ENCODE data around the gene KMT2E.
A peak's percentile ranks its signal among the peaks of the same experiment; 100 is the strongest.
"Not testable (repeated sequence)": the region's sequence is repeated elsewhere in the genome, so short reads cannot be mapped to it uniquely, and the experiment has no call there.

KMT2E gene, protein sequence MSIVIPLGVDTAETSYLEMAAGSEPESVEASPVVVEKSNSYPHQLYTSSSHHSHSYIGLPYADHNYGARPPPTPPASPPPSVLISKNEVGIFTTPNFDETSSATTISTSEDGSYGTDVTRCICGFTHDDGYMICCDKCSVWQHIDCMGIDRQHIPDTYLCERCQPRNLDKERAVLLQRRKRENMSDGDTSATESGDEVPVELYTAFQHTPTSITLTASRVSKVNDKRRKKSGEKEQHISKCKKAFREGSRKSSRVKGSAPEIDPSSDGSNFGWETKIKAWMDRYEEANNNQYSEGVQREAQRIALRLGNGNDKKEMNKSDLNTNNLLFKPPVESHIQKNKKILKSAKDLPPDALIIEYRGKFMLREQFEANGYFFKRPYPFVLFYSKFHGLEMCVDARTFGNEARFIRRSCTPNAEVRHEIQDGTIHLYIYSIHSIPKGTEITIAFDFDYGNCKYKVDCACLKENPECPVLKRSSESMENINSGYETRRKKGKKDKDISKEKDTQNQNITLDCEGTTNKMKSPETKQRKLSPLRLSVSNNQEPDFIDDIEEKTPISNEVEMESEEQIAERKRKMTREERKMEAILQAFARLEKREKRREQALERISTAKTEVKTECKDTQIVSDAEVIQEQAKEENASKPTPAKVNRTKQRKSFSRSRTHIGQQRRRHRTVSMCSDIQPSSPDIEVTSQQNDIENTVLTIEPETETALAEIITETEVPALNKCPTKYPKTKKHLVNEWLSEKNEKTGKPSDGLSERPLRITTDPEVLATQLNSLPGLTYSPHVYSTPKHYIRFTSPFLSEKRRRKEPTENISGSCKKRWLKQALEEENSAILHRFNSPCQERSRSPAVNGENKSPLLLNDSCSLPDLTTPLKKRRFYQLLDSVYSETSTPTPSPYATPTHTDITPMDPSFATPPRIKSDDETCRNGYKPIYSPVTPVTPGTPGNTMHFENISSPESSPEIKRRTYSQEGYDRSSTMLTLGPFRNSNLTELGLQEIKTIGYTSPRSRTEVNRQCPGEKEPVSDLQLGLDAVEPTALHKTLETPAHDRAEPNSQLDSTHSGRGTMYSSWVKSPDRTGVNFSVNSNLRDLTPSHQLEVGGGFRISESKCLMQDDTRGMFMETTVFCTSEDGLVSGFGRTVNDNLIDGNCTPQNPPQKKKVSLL (N-terminal part only)

DNA sequence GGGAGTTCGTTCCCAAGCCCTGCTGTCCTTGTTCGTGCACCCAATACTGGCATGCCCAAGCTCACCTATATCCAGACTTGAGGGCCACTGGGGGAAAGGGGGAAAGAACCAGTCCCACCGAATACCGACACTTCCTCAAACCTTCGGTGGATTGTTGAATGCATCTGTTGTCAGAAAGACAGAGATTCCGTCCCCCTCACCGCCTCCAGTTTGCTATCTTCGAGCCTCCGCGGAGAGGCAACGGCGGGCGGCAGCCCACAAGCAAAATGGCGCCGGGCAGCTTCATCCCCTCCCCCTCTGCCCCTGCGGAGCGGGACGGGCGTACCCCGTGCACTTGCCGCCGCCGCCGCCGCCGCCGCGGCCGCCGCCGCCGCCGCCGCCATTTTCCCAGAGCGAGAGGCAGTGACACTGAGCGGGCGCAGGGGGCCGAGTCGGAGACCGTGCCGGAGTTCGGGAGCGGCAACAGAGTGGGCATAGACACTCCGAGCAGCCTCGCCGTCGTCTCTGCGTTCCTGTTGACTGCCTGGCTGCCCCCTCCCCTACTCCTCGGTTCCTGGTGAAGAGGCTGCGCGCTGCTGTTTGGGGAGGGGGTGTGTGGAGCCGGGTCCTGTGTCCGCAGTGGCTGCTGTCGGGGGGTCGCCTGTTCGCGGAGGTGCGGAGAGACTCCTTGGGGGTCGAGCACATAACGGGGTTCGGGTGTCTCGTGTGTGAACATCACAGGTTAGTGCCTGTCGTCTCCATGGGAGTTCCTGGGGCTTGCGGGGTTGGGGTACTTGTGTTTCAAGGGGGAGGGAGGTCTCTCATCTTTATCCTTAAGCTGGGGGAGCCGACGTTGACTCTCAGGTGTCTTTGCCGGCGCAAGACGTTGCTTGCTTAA, at the start of gene KMT2E:
Gene KMT2E (plus strand): TSS at position 390 of the 877 bp plus-strand sequence. CDS start 26,748 bp downstream, outside the sequence.
- DNase-seq (ENCODE audit: low read depth in 3 of 3, low spot score in 1 of 3), result peak; percentile 81 to 85 (median 84)

DNA sequence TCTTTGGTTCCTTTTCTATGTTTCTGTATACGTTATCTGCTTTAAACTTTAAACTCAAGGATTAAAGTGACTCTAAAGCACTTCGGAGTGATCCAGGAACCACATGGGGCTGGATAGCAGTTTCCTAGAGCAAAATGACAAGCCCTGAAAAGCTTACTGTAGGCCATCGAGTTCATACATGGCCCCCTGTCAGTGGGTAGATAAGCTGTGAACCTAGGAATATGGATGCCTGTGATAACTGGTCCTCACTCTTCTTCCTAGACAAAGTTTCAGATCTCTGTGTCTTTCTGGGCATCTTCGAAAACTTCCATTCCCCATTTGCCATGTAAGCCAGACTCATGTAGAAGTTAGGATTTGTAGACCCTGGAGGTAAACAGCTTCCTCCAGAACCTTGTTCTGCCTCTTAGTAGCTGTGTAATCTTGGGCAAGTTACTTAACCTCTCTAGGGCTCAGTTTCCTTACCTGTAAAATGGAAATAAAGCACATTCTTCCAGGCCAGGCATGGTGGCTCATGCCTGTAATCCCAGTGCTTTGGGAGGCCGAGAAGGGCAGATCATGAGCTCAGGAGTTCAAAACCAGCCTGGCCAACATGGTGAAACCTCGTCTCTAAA, 49.3 kb upstream of the KMT2E start:
- DNase-seq (ENCODE audit: low read depth in 3 of 3, low spot score in 1 of 3), result no peak

DNA sequence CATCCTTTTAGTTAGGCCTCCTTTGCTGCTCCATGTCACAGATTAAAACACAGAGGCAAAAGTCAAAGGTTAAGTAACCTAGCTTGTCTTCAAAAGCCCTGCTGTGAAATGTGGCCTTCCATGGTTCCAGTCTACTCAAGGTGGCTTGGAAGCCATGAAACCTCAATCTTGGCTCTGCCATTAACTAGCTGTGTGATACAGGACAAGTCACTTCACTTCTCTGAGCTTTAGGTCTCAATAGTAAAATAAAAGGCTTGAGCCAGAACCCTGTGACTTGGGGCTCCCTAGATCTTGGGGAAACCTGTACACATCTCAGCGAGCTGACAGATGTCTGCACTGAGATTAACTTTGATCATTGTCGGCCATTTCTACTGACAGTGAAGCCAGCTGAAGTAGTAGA, 48.0 kb upstream of the KMT2E start:
- no peak for DNase-seq (ENCODE audit: low read depth in 3 of 3, low spot score in 1 of 3)

DNA sequence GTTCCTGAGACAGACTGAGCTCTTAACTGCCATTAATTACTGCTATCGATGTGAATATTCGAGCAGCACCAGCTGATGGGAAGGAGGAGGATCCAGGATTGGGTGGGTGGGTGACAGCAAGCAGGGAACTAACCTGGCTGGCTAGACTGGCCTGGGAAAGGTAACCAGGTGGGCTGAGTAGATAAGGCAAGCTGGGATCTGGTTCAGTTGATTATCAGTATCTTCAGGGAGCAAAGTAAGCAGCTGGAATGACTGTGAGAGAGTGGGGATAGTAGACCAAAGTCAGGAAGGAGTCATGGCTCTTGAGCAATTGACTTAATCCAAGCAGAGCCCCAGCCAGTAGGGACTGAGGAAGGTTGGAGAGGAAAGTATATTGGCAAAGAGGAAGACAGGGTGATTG, 46.9 kb upstream of the KMT2E start:
- no peak for DNase-seq (ENCODE audit: low read depth in 3 of 3, low spot score in 1 of 3)

DNA sequence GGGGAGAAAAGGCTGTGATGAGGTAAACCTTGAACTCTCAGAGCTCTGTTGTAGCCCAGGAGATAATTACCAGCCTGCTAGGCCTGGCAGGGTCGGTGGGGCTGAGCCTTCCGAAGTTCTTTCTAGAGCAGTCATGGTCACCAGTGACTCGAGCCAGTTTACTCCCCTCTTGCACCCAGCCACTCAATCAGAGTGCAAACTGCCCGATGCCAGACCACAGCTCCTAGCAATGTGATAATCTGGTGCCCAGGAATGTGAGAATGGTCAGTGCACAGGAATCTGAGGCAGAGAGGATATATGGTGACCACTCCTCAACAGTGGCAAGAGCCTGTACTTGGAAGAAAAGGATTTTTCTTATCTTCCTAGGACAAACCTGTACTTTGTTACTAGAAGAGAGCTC, 46.4 kb upstream of the KMT2E start:
- DNase-seq (ENCODE audit: low read depth in 3 of 3, low spot score in 1 of 3), result no peak

DNA sequence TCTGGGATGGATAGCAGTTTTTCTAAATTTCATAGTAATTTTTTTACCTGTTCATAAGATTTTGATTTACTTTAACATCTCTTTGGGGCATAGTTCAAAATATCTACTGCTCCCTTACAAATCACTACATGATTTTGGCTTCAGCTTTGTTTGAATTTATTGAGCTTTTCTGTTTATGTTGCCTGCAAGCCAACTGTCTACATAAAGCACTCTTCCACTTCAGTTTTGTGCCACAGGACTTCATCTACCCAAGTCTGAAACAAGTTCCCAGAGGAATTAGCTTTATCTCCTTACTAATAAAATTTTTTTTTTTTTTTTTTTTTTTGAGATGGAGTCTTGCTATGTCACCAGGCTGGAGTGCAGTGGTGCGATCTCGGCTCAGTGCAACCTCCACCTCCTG, 45.4 kb upstream of the KMT2E start:
- DNase-seq (ENCODE audit: low read depth in 3 of 3, low spot score in 1 of 3), result no peak

DNA sequence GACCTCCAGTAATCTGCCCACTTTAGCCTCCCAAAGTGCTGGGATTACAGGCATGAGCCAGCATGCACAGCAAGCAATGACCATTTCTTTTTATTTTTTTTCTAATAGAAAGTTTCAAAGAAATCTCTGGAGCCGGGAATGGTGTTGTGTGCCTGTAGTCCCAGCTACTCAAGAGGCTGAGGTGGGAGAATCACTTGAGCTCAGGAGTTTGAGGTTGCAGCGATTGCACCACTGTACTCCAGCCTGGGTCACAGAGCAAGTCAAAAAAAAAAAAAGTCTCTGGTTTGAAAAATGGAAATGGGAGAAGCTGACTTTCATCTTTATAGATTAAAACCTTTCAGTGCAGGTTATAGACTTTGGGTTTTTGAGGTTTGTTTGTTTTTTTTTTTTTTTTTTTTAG, 44.8 kb upstream of the KMT2E start:
- DNase-seq (ENCODE audit: low read depth in 3 of 3, low spot score in 1 of 3), result no peak

DNA sequence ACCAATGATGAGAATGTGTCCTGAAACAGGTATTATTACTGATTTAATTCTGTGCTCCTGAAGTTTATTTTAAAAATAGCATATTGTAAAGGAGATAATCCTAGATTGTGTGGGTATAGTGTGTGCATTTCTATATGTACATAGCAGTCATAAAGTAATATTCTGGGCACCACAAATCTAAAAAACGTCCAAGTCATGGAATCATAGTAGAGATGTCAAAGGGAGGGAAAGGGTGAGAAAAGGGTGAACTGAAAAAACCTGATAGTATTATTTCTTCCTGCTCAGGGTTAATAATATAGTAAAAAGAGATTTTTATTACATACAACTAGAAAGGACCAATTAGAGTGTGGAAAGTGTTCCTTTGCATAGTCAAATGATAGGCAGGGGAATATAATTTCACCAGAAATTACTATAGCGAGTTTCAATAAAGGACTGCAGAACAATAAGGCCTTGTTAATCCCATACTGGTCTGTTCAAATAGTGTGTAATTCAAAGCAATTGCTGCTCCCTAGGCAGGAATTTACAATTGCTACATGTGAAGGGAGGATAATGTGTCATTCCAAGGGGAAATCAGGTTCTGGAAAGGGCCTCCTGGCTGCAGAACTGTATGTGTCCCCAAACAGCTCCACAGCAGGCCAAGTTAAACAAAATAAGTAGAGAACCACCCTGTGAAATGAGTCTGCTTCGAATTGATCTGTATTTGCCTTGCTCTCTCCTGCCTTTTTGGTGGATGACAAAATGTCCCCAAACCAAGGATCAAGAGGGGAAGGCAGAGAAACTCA, 42.5 kb upstream of the KMT2E start:
- DNase-seq (ENCODE audit: low read depth in 3 of 3, low spot score in 1 of 3), result no peak

DNA sequence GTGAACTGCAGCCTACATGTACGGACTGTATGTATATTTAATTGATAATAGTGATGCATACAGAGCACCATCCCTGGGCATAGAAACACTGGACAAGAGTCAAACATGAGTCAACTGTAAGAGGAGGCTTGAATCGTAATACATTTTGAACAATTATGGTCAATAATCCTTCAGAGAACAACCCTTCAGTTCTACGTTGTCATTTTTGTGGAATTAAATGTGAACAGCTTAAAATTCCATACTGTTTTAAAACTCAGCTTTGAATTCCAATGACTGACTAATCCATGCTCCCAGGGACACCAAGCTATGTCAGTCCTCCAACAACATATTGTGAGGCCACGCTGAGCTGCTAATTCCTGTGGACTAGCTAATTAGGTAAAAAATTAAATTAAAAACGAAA, 41.5 kb upstream of the KMT2E start:
- DNase-seq (ENCODE audit: low read depth in 3 of 3, low spot score in 1 of 3), result no peak

DNA sequence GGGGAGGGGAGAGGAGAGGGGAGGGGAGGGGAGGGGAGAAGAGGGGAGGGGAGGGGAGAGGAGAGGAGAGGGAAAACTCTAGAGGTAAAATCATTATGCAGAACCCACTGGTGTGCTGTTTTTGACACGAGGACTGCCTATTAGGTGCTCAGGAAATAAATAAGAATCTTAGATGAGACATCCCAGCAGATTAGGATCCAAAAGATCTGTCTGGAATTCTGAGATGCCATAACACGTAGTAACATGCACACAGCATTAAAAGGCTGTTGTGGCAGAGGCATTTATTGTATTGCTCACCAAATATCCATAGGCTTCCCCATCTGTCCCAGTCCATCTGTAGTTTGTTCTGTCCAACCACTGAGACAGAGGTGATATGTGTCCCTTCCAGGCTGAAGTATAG, 40.8 kb upstream of the KMT2E start:
- no peak for DNase-seq (ENCODE audit: low read depth in 3 of 3, low spot score in 1 of 3)

DNA sequence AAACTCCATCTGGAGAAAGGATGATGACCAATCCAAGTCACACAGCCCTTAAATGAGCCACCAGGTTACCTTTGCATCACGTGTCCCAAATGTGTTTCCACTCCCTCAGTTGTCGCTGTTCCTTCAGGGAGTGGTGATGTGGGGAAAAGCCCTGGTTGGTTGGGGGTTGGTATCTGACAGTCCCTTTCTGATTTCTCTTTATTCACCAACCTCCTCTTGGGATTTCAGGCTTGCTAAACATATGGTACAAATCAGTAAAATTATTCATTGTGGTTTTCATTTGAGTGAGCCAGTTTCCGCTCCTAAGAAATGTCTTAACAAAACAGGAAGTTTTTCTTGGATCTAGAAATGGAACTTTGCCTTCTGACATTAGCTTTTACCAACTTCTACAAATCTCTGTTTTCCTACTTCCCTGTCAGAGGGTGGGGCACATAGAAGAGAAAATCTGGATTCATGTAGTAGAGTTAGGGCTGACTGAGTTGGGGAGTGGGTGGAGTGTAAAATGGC, 40.0 kb upstream of the KMT2E start:
- DNase-seq (ENCODE audit: low read depth in 3 of 3, low spot score in 1 of 3), result no peak

DNA sequence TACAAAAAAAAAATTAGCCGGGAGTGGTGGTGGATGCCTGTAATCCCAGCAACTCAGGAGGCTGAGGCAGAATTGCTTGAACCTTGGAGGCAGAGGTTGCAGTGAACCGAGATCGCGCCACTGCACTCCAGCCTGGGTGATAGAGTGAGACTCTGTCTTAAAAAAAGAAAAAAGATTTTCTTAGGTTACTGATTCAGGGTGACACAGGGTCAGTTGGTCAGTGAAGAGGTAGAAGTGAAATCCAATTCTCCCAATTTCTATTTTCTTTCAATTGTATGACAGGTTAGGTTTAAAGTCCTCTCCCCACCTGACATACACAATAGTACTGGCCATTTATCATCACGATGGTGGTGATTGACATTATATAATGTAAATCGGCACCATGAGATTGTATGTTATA, 38.5 kb upstream of the KMT2E start:
- DNase-seq (ENCODE audit: low read depth in 3 of 3, low spot score in 1 of 3), result not testable (repeated sequence)

DNA sequence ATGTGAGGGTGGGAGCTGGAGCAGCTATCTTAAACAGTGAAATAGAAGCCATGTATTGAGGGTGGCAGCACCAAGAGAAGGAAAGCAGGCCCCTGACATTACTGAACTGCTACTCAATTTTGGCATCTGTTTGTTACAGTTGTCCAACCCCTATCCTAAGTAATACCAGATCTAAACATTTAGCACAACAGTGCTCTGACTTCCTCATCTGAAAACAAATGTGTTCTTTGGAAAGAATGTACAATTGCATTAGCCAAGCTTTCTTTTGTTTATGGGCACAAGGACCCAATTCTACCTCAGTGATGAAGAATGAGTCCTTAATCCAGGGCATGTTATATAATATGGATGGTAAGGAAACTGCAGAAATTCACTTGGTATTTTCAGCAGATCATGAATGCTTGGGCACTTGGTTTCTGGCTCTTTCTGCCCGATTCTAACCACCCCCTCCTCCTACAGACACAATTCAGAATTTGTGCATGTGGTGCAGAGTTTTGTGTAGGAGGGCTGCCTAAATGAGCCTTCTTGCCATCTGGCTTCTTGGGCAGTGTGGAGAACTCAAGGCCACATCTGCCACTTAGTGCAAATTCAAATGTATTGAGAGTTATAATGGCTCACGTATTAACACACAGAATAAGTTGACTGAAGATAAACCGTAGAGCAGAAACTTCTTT, 36.9 kb upstream of the KMT2E start:
- no peak for DNase-seq (ENCODE audit: low read depth in 3 of 3, low spot score in 1 of 3)

DNA sequence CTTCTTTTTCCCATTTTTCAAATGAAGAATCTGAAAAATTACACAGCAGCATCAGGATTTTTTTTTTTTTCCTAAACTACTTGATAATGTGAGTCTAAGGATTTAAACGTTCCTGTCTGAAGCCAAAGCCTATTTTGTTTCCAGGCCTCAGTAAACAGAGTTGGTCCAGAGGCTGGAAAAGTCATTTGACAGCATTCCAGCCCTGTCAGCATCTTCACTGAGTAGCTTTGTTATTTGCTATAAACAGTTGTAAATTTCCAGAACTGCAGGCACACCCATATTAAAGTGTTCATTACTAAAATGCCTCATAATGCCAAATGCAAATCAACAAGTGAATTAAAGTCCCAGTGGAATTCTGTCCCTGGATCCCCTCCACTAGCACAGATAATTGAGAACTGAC, 35.5 kb upstream of the KMT2E start:
- no peak for DNase-seq (ENCODE audit: low read depth in 3 of 3, low spot score in 1 of 3)

DNA sequence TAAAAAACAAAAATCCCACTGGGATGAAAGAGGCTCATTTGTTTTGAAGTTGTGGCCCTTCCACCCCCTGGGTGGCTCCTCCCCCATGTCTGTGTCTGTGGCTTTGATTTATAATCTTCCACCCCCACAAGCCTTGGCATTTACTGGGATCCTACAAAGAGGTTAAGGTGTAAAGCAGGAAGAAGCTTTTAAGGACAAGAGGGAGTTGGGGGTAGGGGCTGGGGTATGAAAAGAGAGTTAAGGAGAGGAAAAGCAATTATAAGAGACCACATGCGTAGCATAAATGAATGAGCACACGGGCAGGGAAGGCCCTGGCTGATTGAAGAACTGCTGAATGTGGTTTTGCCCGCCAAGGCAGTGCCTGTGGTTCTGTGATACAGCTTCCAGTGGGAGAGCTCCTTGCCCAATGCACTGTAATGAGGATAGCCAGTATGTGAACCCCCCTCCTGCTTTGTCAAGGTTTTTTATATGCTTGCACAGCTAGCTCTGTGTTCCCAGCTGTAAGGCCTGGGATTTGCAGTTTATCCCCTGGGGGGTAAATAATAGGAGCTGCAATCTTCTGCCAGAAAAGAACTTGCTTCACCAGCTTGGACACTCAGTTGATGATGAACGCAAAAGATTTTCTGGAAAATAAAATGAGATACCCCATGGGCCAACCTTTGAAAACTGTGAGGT, 34.7 kb upstream of the KMT2E start:
- no peak for DNase-seq (ENCODE audit: low read depth in 3 of 3, low spot score in 1 of 3)

DNA sequence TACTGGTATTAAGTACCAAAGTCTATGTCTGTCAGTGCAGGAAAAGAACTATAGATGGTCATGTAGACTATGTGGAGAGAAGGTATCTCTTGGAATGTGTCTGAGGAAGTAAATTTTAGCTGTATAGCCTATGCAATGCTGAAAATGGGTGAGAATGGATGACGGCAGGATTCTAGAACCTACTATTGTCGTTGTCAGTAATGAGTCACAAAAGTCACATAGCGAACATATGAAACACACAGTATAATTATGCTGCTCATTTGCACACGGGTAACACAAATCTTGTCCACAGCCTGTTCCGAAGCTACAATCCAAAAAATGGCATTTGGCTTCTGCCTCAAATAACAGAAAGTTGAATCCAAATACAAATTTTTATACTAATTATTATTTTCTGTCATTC, 33.6 kb upstream of the KMT2E start:
- DNase-seq (ENCODE audit: low read depth in 3 of 3, low spot score in 1 of 3), result no peak

DNA sequence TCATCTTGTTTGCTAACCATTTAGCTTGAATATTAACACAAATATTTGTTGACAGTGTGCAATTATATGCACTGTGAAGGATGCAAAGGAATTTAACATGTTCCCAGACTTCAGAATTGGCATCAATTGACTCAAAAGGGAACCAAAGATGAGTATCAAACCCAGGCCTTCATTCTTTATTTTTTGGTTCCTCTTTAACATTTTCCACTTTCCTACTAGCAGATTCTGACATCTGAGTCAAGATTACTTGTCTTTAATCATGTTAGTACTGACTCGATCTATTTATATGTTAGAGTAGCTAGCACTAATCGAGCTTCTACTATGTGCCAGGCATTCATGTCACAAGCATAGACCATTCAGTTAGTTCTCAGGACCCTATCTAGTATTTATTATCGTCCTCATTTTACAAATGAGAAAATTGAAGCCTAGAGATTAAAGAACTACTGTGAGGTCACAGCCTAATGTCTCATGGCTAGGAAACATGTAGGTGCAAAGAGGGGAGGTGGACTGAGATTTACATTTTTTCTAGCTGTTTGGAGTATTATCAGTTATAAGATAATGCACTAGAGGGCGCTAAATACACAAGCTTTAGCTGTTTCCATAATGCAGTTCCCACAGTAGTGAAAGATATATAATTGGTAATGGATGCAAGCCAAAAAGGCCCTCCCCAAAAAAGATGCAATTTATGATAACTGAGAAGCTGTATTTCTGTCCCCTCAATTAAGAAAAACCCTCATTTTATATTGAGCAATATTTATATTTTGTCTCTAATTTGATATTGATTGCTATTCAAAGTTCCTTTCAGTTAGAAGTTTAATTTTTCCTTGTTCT, 32.9 kb upstream of the KMT2E start:
- no peak for DNase-seq (ENCODE audit: low read depth in 3 of 3, low spot score in 1 of 3)
